Suppressor macrophage treated with lipopolysaccharide for 1 hour (primary cell): ENCODE measurements around the gene SFT2D3.

Experiments
- DNase-seq, 3 donors: peaks; one replicate each; pipeline ENCODE4 v3.0.0-alpha.2; 2020 to 2022

The SFT2D3 gene, protein sequence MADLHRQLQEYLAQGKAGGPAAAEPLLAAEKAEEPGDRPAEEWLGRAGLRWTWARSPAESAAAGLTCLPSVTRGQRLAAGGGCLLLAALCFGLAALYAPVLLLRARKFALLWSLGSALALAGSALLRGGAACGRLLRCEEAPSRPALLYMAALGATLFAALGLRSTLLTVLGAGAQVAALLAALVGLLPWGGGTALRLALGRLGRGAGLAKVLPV

DNA sequence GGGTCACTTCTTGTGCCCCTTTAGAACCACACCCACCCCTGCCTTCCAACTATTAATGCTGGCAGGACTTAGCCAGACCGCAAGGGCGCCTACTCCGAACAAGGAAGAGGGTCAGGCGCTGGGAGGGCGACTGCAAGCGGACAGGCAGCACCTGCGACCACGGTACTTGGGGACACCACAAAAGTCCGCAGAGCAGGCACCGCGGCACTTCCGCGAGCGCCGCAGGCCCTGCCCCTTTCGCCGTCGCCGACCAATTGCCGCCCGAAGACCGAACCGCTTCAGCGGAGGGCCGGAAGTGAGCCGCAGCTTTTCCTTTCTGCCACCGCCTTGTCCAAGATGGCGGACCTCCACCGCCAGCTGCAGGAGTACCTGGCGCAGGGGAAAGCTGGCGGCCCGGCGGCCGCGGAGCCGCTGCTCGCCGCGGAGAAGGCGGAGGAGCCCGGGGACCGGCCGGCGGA is at the start of gene SFT2D3:
TSS of gene SFT2D3 (plus strand) at position 305 of the 458 bp plus-strand sequence. CDS start at position 337, 32 bp downstream.
- peak; percentile 93 to 95 (median 95) for DNase-seq

DNA sequence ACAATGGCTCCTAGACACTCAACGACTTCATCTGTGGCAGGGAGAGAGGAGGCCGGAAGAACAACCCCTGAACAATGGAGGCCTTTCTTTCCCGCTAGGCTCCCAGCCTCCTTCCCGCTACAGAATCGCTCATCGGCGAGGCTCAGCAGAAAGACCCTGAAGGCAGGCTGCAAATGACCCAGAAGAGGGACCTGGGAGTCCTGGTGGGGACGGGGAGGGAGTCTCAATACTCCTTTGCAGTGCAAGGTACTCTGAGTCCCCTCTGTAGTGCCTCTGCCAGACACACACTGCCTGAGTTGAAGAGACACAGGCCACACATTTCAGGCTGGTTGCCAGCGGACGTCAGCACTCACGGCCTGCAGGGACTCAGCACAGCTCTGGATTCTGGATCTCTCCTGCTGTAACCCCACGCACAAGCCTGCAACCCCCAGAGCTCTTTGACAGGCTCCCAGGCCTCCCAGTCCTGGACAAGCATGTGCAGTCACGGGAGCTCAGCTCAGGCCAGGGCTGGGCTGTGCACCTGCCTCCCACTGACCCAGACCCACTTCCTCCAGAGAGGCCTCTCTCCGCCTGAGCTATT is 49.2 kb upstream of the SFT2D3 start:
- no peak for DNase-seq

DNA sequence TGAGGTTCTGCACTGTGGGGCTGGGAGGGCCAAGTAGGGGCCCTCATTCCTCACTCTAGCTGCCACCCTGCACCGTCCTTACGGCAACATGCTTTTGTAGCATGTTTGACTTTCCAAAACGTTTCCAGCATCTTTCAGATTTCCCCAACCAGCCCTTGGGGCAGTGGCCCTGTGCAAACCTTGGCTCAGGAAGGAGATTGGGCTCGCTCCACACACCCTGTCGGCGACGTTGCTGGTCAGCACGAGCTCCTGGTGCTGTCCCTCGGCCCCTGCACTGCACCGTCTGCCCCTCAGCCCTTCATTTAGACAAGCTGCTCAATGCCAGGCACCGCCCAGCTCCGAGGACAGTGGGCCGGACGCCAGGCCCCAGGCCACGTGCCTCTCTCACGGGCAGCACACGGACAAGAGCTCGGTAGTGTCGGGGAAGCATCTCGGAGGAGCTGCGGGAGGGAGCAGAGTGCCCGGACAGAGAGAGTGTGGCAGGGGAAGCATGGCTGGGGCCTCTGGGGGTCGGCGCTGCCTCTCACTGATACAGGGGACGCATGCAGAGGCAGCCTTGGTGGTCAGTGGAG is 48.4 kb upstream of the SFT2D3 start:
- no peak for DNase-seq

DNA sequence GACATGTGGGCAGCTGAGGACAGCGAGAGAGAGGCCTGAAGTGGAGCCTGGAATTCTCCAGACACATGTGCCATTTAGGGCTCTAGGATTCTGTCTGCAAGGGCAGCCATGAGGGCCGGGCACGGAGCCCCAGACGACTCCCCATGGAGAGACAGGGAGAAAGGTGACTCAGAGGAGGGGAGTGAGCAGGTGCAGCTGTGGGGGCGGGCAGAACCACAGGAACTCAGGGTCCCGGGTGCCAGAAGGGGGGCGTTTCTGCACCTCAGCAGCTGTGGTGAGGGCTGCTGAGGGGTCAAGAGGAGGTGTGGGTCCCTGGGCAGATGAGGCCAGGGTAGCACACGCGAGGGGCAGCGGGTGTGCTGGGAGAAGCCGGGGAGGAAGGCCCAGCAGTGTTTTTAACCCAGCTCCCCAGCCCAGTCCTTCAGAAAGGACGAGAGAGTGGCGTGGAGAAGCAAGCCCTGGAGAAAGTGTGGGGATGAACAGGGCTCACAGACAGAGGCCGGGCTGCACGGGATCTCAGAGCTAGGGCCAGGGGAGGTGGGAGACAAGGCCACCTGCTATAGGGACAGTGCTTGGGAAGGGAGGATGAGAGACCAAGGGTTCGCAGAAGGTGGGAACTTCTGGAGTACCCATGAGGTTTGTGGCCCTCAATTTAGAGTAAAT is 47.7 kb upstream of the SFT2D3 start:
- no peak for DNase-seq

DNA sequence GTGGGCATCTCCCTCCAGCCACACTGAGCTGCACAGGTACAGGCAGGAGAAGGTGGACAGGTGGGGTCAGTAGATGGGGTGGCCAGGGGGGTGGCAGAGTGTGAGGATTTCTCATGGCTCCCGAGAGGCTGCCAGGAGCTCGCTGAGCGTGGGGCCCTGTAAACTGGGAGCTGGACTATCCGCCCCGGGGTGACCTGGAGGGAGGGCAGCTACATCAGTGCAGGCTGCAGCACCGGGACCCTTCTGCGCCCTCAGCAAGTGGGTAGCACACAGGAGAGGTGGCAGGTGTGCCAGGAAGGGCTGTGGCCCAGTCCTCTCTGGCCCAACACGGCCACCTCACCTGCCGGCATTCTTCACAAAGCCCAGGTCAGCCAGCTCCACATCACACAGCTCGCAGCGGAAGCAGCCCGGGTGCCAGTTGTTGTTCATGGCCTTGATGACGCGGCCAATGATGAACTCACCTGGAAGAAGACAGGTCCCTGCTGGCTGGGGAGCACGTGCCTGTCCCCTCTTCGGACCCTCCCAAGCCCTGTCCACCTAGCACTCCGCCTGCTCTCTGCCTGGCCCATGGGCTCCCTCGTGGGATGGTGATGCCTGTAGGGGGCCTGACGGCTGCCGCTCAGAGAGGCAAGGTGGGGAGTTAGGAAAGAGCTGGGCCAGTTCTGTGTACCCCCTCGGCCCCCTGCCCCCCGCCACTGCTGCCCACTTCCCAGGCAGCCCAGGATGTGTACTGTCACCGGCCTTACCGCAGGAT is 47.0 kb upstream of the SFT2D3 start:
- DNase-seq = no peak

DNA sequence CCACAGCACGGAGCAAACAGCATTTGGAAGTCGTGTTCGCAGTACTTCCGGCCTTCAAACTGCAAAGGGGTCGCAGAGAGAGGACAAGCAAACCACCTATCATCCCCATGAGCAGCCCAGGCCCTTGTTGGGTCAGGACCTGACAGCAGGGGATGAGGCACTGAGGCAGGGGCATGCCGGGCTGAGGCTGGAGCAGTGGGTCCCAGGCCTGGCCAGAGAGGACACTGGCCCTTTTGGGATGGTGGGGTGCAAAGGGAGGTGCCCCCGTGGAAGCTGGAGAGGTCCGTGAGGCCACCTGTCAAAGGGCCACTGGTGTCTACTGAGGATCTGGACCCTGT is 46.5 kb upstream of the SFT2D3 start:
- DNase-seq = no peak

DNA sequence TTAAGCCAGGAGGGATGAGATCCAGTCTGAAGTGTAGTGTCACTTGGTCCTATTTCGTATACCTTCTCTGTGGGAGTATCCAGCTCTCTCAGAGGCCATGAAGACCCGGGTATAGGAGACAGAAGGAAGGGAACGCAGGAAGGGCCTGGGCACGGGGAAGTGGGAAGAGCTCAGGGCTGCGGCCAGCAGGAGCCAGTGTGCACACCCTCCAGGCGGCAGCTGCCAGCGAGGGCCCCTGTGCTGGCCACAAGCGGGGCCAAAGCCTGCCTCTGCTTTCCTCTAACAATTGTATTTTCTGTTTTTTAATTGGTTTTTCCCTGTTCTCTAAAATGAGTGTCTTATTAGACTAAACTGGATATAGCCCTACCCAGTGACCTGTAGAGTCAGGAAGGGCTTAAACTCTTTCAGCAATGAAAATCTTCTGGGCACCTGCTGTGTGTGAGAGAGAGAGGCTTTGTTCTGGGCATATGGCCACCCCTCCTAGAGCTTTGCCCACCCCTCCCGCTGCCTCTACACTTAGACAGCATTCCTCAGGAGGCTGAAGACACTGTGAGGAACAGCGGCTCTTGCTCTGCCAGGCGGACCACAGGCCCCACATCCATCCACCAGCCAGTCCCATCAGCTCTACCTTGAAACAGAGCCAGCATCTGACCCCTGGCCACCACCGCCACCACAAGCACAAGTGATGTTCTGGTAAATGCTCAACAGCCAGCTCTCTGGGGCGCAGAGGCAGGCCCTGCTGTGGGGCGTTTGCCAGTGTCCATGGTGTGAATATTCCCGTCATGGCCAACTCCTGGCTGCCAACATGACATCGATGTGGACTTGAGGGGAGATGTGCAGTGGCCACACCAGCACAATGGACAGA is 45.9 kb upstream of the SFT2D3 start:
- DNase-seq = no peak

DNA sequence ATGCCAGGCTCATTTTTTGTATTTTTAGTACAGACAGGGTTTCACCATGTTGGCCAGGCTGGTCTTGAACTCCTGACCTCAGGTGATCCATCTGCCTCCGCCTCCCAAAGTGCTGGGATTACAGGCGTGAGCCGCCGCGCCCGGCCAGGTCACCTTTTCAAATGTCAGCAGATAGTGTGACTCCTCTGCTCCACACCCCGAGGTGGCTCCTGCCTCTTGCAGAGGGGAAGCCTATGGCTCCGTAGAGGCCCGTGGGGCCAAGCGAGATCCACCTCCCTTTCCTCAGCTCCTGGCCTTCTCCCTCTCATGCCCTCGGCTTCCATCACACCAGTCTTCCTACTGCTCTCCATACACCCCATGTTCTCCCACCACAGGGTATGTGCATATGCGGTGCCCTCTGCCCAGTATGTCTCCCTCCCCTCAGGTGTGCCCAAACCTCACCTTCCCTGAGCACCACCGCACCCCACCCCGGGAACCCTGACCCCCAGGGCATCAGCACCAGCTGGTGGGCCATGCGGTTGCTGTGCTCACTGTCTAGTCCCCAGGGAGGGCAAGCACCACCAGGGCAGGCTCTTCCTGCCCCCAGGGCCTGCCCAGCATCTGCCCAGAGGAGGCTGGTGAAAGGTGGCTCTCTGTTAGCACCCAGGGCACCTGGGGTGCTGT is 44.6 kb upstream of the SFT2D3 start:
- DNase-seq = no peak

DNA sequence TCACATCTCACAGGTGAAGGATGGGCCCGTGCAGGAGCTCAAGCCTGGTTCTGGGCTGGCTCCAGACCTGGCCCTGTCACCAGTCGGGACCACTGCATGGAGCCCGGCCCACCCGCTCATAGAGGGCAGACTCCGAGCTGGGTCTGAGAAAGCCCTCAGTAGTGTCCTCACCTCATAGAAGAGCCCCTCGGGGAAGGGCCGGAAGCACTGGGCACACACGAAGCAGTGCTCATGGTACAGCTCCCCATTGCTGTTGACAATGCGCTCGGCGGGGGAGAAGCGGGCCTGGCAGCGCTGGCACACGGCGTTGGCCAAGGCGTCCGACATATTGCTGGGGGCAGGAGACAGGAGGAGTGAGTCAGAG is 44.1 kb upstream of the SFT2D3 start:
- DNase-seq = no peak

DNA sequence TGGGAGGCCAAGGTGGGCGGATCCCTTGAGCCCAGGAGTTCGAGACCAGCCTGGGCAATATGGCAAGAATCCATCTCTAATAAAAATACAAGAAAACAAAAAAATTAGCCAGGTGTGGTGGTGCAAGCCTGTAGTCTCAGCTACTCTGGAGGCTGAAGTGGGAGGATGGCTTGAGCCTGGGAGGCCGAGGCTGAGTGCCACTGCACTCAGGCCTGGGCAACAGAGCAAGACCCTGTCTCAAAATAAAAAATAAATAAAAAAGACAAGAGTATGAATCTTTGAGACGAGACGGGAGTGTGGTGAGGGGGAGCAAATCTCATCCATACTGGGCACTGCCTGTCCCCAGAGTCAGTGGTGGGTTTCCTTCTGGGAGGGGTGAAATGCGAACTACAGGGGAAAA is 43.2 kb upstream of the SFT2D3 start:
- DNase-seq = no peak

DNA sequence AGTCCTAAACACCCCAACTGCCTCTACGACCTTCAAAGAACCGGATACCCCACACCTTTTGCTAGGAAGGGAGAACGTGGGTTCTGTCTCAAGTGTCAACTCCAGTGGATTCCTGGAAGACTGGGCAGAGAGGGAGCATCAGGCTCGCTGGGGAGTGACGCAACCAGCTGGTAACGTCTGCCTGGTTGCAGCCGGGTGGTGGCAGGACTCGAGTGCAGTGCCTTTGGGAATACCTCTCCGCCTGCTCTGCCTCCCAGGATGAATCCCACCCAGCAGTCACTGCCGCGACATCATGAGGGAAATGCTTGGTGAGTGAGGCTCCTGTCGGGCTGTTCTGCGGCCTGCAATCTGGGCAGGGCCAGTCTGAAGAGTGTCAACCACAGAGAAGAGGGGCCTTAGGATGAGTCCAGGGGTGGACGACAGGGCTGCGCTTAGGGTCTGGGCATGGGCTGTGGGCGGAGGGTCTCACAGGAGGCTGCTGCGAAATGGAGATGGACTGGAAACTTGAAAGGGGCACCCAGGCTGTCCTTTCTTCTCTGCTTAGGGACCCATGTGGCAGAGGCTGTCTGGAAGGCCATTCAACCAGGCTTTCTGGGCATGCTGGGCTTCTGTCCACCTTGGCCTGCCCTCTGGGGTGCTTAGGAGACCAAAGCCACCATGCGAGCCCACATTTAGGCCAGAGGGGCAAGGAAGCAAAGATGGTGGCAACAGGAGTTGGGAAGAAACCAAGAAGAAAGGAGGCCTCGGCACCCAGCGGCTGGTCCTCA is 42.5 kb upstream of the SFT2D3 start:
- DNase-seq = no peak

DNA sequence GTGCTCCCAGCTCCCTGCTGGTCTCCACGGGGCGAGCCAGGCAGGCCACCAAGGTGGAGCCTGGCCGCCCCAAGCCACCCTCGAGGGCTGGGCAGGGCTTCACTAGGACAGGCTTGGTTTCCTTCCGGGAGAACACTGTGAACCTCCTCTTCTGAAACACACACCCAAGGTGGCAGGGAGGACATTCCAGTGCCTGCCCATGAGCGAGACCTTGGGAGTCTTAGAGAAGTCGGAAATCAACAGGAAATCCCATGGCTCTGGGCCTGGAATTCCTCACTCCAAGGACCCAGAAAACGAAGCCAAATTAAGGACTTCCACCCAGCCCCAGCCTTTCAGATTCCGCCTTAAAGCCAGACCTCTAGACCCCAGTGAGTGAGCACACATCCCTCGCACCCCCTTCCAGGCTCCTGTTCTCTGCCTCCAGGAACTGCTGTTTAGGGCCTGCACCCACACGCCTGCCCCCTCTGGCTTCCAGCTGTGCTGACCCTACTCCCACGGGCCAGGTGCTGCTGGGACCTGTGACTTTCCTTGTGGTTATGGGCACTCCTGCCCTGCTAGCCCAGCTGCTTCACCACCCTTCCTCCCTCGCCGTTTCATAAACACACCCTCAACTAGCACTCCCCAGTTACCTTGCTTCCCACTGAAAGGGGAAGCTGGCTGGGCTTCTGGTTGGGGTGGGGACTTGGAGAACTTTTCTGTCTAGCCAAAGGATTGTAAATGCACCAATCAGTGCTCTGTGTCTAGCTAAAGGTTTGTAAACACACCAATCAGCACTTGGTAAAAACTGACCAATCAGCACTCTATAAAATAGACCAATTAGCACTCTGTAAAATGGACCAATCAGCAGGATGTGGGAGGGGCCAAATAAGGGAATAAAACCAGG is 41.6 kb upstream of the SFT2D3 start:
- no peak for DNase-seq

DNA sequence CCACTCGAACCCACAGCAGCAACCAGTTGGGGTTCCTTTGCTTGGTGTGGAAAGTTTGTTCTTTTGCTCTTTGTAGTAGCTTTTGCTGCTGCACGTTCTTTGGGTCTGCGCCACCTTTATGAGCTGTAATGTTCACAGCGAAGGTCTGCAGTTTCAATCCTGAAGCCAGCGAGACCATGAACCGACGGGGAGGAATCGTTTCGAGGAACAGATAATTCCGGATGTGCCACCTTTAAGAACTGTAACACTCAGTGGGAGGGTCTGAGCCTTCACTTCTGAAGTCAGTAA is 41.1 kb upstream of the SFT2D3 start:
- no peak for DNase-seq

DNA sequence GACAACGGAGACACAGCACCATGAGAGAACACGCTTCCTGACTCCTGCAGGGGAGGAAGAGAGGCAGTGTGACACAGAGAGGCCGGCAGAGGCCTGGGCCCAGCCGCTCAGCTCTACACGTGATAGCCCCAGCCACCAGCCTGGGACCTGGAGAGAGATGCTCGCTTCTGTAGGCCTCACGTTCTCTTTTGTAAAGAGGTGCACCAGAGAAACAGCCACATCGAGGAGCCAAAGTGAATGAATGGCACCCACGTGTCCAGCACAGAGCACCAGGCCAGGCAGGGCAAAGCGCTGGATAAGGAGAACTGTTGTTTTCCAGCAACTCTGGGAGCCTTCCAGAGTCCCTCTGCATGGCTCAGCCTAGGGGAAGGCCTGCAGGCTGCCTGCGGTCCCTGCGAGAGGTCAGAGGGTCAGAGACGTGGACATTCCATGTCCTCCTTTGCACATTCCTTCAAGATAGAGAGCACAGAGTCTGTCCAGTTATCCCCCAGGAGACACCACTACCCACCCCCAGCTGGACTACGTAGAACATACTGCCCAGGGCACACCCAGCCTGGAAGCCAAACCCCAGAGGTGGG is 40.1 kb upstream of the SFT2D3 start:
- DNase-seq = no peak

DNA sequence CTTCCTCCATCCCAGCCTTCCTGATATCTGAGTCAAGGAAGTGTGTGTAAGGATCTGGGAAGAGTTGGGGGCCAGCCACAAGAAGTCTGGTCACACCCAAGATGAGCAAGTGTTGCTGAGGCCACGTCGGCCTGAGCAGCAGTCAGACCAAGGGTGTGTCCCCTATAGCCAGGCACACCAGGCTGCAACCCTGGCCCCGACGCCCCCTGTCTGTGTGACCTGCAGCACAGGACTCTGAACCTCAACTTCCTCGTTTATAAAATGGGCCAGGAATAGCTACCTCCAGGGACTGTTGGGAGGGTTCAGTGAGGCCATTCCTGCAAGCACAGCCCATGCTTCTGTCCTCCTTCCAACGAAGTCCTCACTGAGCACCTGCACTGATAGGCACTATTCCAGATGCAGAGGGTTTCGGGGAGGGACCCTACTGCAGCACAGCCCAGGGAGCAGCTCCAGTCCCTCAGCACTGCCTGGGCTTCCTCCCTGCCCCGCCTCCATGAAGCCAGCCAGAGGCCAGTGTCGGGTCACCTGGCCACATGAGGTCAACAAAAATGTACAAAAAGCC is 39.3 kb upstream of the SFT2D3 start:
- DNase-seq = no peak

DNA sequence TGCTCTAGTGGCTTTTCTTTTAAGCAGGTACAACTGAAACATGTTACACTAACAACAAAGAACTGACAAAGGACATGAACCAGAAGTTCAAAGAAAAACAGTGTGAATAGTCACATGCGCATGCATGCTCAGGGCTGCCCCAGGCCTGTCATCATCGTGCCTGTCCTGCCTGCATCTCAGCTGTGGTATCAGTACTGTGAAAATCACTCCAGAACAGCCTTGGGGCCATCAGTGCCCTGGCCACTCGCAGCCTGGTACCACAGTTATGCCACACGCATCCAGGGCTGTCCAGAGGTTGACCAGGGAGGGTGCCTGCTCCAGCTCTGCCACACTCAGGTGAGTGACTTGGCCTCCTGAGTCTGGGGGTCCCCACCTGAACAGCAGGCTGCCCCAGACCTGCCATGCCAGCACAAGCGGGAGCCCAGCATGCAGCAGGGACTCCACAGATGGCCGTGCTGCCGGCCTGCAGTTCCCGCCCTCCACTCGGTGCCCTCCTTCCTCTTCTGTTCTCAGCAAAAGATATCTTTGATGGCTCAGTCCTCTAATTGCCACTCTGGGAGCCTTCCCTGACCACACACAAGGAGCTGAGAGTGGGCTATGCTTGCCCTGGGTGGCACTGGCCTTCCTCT is 38.2 kb upstream of the SFT2D3 start:
- DNase-seq = no peak

DNA sequence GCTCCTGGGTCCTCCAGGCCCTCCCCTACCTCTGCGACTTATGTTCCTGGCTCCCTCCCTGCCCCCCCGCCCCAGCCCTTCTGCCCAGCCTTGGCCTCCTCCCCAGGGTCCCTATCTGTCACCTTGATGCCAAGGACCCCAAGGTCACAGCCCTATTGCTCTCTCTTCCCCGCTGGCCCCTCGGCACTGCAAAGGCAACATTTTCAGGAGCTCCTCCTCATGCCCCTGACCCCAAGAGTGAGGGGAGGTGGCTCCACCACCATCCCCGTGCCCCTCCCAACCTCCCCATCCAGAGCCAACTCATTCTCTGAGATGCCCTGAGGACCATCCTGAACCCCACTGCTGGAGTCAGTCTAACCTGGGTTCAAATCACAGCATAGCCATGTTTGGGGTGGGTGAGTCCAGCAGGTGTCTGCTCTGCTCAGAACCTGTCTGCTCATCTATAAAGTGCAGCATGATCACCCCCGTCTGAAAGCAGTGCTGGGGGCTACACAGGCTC is 37.7 kb upstream of the SFT2D3 start:
- no peak for DNase-seq

DNA sequence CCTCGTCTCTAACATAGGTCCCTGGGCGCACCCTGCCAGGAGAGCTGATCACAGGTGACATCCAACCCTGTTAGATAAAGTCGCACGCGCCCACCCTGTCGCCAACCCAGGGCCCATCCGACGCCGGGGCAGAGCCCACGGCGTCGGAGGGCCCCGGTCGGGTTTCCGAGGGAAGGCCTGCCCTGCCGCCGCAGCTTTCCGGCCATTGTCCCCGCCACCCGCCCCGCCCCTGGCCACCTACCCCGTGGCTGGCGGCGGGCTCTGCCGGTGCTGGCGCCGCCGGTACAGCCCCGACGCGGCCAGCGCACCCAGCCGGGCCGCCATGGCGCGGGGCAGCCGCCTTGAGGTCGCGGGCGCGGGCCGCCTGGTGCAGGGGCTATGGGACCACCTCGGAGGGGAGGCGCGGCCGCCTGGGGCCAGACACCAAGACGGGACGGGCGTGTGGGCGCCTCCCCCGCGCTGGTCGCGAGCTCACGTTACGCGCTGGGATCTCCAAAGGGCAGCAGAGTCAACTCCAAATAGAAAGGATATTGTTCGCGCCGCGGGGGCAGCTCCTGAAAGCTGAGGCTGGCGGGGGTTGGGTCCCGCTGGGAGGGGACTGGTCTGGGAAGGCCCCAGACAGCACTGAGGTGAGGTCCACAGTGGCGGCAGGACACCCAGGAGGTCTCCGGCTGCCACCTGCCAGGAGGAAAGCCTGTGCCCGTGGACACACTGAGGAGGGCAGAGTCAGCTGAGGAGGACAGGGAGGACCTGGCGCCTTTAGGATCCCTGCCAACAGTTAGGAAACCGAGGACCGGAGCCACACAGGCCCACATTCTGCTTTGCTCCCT is 37.0 kb upstream of the SFT2D3 start:
- peak in 1 of 3 donors; percentile 28 for DNase-seq
